A549 (cell line): ENCODE measurements around the gene ZFYVE19.

Experiments
- BHLHE40 ChIP-seq: IDR thresholded peaks from 2 replicates; pipeline ENCODE4 v1.6.1; 2012; ENCODE audit warnings: low read depth, low read length, inconsistent platforms
- CEBPB ChIP-seq, 2 experiments: fragments of >200 bp in 1 of 2; sonication (Bioruptor Twin) in 1 of 2; formaldehyde crosslinking in 1 of 2; IDR thresholded peaks; 2 replicates each; pipeline ENCODE4 v1.6.1; 2012 to 2016
- CHD4 ChIP-seq: fragments of 200-600 bp; sonication (generic); IDR thresholded peaks from 2 replicates; pipeline ENCODE4 v1.6.1; 2016; ENCODE audit warnings: antibody characterized with exemption, mild to moderate bottlenecking, borderline replicate concordance
- CTCF ChIP-seq: fragments of >200 bp; sonication (Bioruptor Twin); formaldehyde crosslinking; IDR thresholded peaks from 3 replicates; pipeline ENCODE4 v1.5.1; 2016
- ELK1 ChIP-seq: fragments of 150-350 bp; IDR thresholded peaks from 2 replicates; pipeline ENCODE4 v1.6.1; 2014; ENCODE audit warnings: low read depth, mild to moderate bottlenecking, low read length
- EP300 ChIP-seq, 2 experiments: fragments of >200 bp; sonication (Bioruptor Twin); formaldehyde crosslinking; IDR thresholded peaks; 2 replicates in 1 of 2; 3 replicates in 1 of 2; pipeline ENCODE4 v1.6.1; 2016 to 2017
- HOXB13 ChIP-seq: fragments of 250-450 bp; sonication (Bioruptor Pico); IDR thresholded peaks from 2 replicates; pipeline ENCODE4 v1.5.0; 2020; ENCODE audit warnings: low read depth, mild to moderate bottlenecking, moderate library complexity
- JUN ChIP-seq, 2 experiments: fragments of >200 bp; sonication (Bioruptor Twin); formaldehyde crosslinking; IDR thresholded peaks; 2 replicates in 1 of 2; 3 replicates in 1 of 2; pipeline ENCODE4 v1.6.1; 2016 to 2017
- MAZ ChIP-seq: fragments of 150-350 bp; IDR thresholded peaks from 2 replicates; pipeline ENCODE4 v1.6.1; 2014; ENCODE audit warnings: antibody characterized with exemption, low read depth, low read length, borderline replicate concordance
- POLR2A ChIP-seq: IDR thresholded peaks from 2 replicates; pipeline ENCODE4 v1.6.1; 2012; ENCODE audit warnings: mild to moderate bottlenecking, low read length
- ZNF302 ChIP-seq: fragments of 250-450 bp; sonication (Bioruptor Pico); IDR thresholded peaks from 2 replicates; pipeline ENCODE4 v1.9.0; 2021; ENCODE audit warnings: inconsistent platforms, mild to moderate bottlenecking, moderate library complexity

GRCh38 chr15:40863660-40864270 lies 56.9 kb downstream of the ZFYVE19 start:
- TF ChIP-seq ELK1 (no peak), BHLHE40 (no peak), CEBPB (IDR thresholded peaks at IDR 0.05) (no peak), POLR2A (no peak), CTCF (no peak), CHD4 (no peak), ZNF302 (CRISPR knock-in tag) (no peak), JUN (IDR thresholded peaks at IDR 0.05) (no peak), EP300 (IDR thresholded peaks at IDR 0.05) (no peak), MAZ (no peak), HOXB13 (CRISPR knock-in tag) (no peak)
